Measurements from ENCODE around the gene DNAH7. TPM values are rescaled to one million over a fixed set of nuclear protein-coding genes. Genes with fewer than 3 reads are reported as not detected.

DNAH7 gene
- total RNA-seq, 1 experiment from 2014 or later, result 0.09 TPM

DNA sequence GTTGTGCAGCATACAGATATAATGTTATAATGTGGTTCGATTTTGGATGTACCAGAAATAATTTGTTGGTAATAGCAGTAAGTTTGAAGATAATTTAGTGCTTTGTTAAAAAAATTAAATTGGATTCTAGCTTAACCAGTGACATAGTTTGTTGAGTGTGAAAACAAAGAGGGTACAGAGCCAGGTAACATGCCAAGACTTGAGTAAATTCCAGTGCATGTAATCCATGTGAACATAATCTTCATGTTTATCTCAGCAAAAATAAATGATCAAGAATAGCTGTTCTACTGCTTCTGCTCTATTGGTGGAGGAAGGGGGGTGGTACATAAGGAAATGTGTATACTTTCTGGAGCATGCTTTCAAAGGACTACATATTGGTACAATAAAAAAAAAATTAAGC is 165.8 kb downstream of the DNAH7 start:
- H2AK5ac ChIP-seq (ENCODE audit: insufficient read length, low read length), result no peak overlapping the region
- no peak overlapping the region for H3T11ph ChIP-seq (ENCODE audit: low read length)
- no peaks in the 10 kb centered on the region for H3K79me1 ChIP-seq (ENCODE audit: insufficient read depth, low read depth, low read length, poor library complexity, severe bottlenecking)
- DNase-seq, result no peak
- no peak overlapping the region for H2BK15ac ChIP-seq (ENCODE audit: low read depth, low read length)
- H2BK12ac ChIP-seq (ENCODE audit: insufficient read length, low read depth, low read length), result no peak overlapping the region
- H4K8ac ChIP-seq (replicated peaks; ENCODE audit: insufficient read length, low read depth, low read length), result no peak overlapping the region
- no peak overlapping the region for H2BK20ac ChIP-seq (ENCODE audit: low read depth, low read length, poor library complexity, severe bottlenecking)
- H3K9me3 ChIP-seq (ENCODE audit: control insufficient read depth, low read depth, low read length), result no peaks in the 10 kb centered on the region
- TF ChIP-seq, protein P1, sequence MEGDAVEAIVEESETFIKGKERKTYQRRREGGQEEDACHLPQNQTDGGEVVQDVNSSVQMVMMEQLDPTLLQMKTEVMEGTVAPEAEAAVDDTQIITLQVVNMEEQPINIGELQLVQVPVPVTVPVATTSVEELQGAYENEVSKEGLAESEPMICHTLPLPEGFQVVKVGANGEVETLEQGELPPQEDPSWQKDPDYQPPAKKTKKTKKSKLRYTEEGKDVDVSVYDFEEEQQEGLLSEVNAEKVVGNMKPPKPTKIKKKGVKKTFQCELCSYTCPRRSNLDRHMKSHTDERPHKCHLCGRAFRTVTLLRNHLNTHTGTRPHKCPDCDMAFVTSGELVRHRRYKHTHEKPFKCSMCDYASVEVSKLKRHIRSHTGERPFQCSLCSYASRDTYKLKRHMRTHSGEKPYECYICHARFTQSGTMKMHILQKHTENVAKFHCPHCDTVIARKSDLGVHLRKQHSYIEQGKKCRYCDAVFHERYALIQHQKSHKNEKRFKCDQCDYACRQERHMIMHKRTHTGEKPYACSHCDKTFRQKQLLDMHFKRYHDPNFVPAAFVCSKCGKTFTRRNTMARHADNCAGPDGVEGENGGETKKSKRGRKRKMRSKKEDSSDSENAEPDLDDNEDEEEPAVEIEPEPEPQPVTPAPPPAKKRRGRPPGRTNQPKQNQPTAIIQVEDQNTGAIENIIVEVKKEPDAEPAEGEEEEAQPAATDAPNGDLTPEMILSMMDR (conservative IDR thresholded peaks at IDR 0.05), result no peak
- H3K4ac ChIP-seq (ENCODE audit: low read depth, low read length), result no peak overlapping the region
- Mint-ChIP-seq H3K9me3 (no peaks in the 10 kb centered on the region), H3K36me3 (ENCODE audit: insufficient read depth in 1 of 3, low read depth in 3 of 3) (no peaks in the 10 kb centered on the region), H3K4me3 (no peak overlapping the region), H3K27me3 (ENCODE audit: low read depth) (no peaks in the 10 kb centered on the region), H3K4me1 (no peaks in the 10 kb centered on the region), H3K27ac (no peak overlapping the region)
- H2BK5ac ChIP-seq (ENCODE audit: insufficient read length, low read length), result no peak overlapping the region
- no CpG with 5 or more reads among the region's 1 CpG for WGBS (ENCODE audit: extremely low coverage, insufficient read length, low lambda C conversion rate)
- no peak overlapping the region for H3K56ac ChIP-seq (ENCODE audit: insufficient read length, low read depth, low read length)
- no peak overlapping the region for H3K9ac ChIP-seq (ENCODE audit: extremely low read depth, insufficient read length, low read length)
- H3K79me2 ChIP-seq (ENCODE audit: insufficient read depth, low read length), result no peaks in the 10 kb centered on the region
- no peak overlapping the region for H4K91ac ChIP-seq (ENCODE audit: insufficient read length, low read depth, low read length)
- no peaks in the 10 kb centered on the region for H4K20me1 ChIP-seq (ENCODE audit: control insufficient read depth, insufficient read depth, insufficient read length)
- H3K27ac ChIP-seq (ENCODE audit: insufficient read length, low read depth, low read length), result no peak overlapping the region
- no peak overlapping the region for H4K5ac ChIP-seq (ENCODE audit: insufficient read length, low read depth, low read length)
- H3K18ac ChIP-seq (ENCODE audit: insufficient read length, low read depth, low read length), result no peak overlapping the region
- no peak overlapping the region for H3K14ac ChIP-seq (ENCODE audit: insufficient read depth, low read length)
- H3K23ac ChIP-seq (ENCODE audit: insufficient read length, low read depth, low read length), result no peak overlapping the region
- H3K4me1 ChIP-seq (ENCODE audit: insufficient read depth, low read length), result no peaks in the 10 kb centered on the region
- H3K4me2 ChIP-seq (ENCODE audit: insufficient read depth, insufficient read length, low read length), result no peak overlapping the region
- no peak overlapping the region for H2BK120ac ChIP-seq (ENCODE audit: low read depth, low read length, poor library complexity, severe bottlenecking)
- H3K27me3 ChIP-seq (ENCODE audit: insufficient read depth, low read length), result no peaks in the 10 kb centered on the region
- no peak overlapping the region for H2AFZ ChIP-seq (ENCODE audit: low read length)
- H3K23me2 ChIP-seq (ENCODE audit: insufficient read length, low read depth, low read length, poor library complexity, severe bottlenecking), result no peaks in the 10 kb centered on the region

Measured in H9 (cell line).